Iris pigment epithelial cell (primary cell): ENCODE data around the gene DMD.

ENCODE experiments used
- DNase-seq: peaks from one replicate; pipeline ENCODE4 v3.0.0-alpha.2; 2011; ENCODE audit warnings: low read depth

Gene DMD

DNA sequence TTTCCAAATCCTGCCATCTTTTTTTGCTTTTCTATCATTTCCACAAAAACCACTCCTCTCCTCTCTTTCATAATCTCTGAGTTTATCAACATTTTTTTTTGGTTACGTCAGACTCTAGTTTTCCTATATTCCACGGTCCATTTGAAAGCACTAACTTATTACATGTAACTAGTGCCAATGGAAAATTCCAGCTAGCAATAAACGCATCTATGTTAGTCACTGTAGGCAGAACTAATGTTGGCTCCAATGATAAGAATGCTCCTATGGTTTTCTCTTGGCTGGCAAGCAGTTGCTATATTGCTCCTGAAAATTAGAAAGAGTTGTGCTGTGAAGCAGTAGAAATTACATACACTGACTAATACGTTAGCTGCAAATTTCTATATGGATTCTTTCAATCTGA lies 1504.9 kb downstream of the DMD start:
- DNase-seq: peak; percentile 2

DNA sequence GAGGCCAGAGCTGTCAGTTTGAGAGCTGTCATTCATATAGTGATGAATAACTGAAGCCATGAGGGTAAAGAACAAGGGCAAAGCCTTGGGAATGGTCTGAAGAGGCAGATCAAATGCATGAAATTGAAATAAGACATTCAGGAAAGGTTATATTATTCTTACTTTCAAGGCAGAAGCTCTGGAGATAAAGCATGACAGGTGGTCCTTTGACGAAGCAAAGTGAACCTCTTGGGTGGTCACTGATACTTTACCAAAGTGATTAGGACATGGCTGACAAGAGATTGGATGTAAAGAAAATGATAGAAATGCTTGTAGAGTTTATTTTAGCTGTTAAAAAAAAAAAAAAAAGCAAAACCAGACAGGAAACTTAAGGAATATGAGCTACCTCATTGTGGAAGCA lies 1505.5 kb downstream of the DMD start:
- DNase-seq: no peak

DNA sequence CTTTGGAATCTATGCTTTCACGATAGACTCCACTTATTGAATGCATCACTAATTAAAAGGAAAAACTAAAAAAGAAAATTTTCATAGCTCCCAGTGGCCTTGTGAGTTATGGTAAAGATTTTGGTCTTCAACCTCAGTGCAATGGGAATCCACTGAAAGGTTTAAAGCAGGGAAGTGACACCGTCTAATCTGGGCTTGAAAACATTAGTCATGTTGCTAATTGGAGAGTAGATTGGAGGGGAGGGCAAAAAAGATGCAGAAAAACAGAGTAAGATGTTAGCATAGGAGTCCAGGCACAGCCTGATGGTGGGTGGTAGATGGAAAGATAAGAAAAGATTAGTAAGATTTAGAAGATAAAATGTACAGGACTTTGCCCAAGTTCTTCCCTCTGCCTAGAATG lies 1506.4 kb downstream of the DMD start:
- DNase-seq: no peak

DNA sequence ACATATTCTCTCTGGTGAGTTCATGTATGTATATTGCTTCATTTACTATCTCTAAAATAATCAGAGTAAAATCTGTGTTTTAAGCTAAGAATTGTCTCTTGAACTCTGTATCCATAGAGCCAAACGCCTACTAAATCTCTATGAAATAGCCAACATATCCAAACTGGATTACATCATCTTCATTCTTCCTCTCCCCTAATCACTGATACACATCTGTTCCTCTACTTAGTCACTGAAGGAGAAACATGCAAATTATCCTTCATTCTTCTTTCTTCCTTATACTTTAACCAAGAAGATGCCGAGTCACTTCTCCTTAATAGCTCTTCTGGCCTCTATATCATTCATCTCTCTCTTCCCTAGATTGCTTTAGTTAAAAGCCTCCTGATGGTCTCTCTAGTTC lies 1509.1 kb downstream of the DMD start:
- DNase-seq: no peak

DNA sequence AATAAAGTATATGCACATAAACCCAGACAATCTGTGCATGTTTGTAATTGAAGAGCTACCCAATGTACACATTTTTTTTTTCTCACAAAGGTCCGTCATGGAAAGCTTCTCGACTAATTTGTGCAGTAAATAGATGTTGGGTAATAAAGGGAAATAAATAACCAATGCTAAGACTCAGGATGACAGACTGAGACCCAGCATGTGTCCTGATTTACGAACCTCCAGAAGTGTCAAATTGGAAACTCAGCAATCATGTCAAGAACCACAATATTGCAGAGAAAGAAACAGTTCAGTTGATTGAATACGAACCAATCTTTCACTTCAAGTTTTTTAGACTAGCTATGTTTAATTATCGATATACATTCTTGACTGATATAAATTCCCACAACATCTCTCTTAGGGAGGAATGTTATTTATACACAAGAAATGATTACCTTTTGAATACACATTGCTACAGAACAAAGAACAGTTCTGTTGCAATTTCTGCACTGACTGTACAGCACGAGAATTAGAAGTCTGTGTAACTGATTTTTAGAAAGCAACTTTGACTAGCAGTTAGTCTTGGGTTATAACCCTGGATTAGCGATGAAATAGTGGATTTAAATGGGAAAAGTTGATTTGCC lies 1513.9 kb downstream of the DMD start:
- no peak for DNase-seq

DNA sequence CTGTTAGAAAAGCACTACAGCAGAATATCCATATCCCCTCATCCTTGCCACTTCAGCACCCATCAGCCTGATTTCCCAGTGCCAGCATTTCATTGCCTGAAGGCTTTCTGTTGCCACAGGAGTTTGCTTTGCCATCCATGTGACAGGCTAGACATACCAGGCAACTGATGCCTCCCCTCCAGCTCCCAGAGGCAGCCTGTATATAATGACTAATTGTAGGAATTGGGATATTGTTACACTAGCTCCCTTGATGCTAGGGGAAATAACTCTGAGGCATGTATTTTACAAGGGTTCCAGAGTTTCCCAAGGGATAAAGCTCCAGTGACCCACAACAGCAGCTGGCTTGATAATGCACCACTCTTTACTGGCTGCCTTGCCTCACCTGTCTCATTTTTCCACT lies 1531.5 kb downstream of the DMD start:
- DNase-seq: no peak

DNA sequence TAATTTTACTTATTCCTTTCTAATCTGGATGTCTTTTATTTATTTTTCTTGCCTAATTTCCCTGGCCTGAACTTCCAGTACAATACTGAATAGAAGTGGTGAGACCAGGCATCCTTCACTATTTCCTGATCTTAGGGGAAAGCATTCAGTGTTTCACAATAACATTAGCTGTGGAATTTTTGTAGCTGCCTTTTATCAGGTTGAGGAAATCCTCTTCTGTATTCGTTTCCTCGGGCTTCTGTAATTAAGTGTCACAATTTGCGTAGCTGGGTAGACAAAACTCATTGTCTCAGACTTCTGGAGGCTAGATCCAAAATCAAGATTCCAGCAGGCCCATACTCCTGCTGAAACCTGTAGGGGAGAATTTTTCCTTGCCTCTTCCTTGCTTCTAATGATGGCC lies 1541.1 kb downstream of the DMD start:
- DNase-seq: peak; percentile 27

DNA sequence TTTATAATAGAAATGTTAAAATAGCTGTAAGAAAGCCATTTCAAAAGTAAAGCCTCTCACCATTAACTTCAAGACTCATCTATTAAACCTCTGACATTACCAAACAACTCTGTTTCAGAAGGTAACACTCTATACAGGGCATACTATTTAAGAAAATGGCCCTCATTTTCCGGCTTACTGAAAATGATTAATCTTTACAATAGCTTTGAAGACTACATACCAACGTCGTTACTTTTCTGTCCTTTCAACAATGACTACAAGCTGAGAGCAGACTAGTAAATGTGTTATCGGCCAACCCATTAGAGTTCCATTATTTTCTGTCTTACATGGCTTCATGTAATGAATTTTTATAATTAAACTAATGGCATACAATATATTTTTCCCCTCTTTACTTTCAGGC lies 1545.9 kb downstream of the DMD start:
- DNase-seq: no peak

DNA sequence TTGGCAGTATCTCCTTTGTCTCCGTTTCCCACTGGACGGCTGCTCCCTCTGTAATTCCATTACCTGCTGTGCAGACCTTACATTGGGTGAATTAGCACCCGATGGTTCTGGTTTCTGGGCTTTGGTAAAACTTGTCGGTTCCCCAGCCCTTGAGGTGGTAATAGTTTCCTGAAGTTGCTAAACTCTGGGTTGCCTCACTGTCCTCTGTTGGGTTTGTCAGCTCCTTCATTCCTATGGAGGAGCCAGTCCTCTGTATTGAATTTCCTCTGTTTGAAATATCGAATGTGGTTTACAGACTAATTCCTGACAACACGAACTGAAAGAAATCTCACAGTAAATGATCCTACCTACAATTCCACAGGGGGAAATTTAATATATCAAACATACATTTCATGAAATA lies 1548.2 kb downstream of the DMD start:
- no peak for DNase-seq

DNA sequence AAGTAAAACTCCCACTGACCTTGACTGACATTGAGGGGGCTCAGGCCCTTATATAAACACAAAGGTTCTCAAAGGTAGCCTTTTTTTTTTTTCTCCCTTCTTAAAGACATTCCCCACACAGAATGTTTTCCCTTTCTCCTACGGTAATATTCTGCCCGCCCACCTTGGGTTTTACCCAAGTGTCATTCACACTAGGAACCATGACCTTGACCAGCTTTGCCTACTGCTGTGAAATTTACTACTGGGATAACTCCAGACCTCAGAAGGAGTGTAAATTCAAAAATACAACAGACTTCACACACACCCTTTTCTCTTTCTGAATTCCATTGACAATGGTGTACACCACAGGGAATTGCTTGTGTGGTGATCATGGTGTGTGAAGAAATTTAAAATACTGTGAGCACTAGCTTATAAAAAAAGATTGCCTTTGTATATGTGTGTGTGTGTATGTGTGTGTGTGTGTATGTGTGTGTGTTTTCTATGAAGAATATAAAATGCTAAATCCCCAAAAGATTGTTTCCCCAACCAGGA lies 1550.0 kb downstream of the DMD start:
- no peak for DNase-seq

DNA sequence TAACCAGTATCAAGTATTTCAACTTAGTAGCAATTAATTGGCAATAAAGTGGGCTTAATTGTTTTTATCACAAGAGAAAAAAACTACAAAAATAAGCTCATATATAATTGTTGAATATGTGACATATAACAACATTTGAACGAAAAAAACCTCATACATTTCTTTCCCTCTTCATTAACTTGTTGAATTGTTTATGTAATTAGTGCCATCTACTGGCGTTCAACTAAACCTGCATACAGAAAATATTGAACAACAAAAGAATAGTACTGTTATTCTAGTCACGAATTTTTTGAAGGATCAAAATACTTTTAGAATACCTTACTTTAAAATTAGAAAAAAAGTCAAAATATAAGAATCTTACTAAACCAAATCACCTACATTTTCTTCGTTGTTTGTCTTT lies 1553.0 kb downstream of the DMD start:
- DNase-seq: peak; percentile 41

DNA sequence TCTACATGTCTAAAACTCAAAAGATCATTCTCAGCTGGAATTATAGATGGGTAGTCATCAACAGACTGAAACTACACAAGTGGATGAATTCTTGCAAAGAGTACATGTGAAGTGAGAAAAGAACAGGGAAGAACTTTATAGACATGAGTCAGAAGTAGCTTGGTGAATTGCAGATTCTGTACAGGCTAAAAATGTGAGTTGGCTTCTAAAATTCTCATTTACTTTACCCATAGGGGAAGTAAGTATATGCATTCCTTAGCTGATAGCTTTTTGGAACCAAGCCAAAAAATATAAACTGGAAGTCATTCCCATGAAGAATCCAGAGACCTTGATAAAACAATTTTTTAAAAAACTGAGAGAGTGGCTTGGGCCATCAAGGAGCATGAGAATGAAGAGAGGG lies 1555.3 kb downstream of the DMD start:
- peak; percentile 38 for DNase-seq

DNA sequence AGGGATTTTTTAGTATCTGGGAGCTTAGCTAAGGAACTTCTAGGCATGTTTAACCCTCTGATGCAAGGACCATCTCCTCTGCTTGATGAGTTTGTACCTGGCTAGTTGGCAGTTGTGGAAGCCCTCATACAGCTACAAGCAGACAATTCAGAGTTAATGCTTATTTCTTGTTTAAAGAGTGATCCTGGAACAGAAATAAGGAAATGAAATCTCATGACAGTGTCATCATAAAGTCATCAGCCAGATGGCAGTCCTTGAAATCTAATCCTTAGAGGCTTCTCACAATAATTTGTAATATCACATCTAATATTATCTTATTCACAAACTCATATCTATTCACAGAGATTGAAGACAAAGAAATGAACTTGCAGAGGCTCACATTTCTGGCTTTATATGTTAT lies 1557.9 kb downstream of the DMD start:
- DNase-seq: no peak

DNA sequence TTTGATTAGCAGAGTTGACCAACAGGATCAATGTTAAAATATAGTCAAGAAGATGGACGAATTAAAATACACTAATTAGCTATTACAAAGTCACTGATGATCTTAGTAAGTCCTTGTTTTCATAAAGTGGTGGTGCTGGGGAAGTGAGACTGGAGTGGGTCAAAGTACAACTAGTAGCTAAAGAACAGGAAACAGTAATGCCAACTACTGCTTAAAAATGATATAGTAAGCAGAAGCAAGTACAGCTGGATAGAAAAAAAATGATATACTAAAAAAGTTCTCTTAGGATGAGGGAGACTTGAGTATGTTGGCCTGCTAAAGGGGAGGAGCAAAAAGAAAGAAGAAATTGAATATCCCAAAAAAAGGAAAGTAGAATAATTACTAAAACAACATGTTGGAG lies 1558.7 kb downstream of the DMD start:
- DNase-seq: no peak

DNA sequence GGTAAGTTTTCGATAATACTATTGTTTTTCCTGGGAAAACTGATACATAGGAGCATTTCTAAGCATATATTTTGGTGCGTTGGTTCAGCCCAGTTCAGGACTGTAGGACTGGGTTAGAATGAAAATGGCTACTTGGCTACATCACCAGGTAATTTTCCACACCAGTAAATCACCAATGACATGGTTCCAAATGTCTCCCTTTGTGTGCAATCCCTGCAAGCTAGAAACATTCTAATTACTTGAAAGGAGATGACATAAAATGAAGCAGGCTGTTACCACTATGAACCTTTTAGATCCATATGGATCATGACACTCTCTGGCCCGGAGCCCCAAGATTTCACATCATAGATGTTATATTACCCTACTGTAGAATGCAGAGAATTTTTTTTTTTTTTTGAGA lies 1562.1 kb downstream of the DMD start:
- no peak for DNase-seq

DNA sequence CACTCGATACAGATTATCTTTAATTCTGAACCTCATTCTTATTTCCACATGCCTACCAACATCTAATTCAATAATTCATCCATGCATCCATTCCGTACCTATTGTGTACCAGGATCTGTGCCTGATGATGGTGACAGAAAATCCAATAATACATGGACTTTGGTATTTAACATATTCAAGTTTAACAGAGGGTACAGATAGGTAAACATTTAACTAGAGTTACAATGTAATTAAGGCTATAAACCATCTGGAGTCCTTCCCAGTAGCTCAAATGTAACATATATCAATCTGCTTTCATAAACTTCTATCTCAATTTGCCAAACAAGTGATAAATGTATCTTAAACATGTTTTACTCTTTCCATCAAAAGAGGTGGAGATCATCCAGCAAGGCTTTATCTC lies 1578.0 kb downstream of the DMD start:
- DNase-seq: no peak

DNA sequence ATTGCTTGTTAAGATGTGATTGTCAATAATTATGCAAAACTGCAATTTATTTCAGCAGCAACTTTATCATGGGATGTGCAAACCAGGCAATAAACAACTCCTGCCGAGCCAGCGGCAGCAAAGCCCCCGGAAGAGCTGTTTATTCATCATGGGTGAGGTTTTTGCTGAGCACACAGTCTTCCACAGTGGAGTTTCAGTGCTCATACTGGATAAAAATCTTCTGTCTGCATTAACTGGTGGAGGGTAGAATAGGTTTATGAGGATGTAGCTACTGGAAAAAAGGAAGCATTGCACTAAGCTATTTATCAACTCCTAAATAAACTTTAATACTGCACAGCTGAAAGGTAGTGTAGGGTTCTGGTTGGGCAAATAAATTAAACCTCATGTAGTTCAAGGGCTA lies 1582.2 kb downstream of the DMD start:
- no peak for DNase-seq

DNA sequence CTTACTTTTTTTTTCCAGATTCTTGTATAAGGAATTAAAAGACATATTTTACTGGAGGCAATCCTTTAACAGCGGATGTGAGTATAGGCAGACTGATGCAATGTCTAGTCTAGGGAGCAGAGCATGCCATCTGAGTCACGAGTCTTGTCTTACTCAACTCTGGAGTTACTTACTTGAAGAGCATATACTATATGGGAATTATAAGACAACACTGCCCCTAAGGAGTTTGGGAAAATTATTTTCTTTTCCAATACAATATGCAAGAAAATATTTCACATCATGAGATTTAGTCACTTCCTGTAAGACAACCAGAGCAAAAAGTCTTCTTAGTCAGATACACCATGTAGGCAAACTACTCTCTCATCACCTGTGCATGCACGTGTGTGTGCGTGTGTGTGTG lies 1602.2 kb downstream of the DMD start:
- DNase-seq: peak; percentile 93

DNA sequence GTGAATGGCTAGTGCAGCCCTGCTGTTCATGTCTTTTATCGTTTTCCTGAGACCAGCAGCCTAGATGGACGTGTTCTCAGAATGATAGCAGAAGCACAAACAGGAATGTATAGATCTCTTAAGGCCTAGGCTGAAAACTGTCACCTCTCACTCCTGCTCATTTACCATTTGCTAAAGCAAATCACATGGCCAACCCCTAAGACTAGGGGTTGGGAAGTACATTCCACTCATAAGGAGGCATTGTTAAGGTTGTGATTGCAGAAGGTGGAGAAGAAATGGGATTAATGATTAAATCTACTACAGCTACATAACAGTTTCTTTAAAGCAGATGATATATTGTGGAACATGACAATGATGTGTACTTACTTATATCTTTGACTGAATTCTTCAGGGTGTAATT lies 1602.7 kb downstream of the DMD start:
- peak; percentile 3 for DNase-seq

DNA sequence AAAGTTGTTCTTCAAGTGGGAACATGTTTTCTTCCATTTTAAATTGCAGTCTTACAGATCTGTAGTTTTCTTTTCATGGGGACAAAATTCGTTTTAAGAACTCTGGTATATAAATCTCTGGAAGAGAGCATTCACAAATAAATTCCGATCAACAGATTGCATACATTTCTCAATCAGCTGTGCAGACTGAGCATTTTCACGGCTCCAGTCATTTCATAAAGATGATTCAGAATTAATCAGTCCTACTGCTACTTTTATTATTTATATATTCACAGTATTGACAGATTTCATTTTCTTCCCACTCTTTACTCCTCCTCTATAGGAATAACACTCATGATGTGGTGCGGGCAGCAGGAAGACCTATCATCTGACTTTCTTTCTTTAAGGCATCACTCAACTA lies 1604.6 kb downstream of the DMD start:
- DNase-seq: peak; percentile 12

DNA sequence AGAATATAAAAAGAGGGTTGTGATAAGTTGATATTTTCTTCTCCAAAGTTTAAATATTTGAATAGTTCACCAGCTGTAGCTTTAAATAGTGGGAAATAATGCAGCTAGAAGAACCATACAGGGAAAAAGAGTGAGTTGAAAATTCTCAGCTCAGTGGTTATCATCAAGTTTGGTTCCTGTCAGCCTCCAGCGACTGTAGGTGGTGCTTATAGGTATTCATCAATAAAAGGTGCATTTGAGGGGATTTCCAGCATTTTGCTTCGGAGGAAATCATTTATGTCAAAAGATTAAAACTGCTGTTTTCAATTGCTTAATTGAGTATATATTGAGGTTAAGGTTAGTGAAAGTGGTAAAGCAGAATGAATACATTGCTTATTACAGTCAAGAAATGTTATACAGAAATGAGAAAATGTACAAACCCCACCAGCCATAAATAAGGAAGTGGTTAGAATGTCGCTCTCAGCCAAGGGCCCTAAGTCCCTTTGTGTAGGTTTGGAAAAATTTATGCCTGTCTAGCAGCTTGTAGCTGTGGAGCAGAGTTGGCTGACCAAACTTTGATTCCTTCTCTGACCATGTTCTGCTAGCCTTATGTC lies 1606.6 kb downstream of the DMD start:
- DNase-seq: no peak

DNA sequence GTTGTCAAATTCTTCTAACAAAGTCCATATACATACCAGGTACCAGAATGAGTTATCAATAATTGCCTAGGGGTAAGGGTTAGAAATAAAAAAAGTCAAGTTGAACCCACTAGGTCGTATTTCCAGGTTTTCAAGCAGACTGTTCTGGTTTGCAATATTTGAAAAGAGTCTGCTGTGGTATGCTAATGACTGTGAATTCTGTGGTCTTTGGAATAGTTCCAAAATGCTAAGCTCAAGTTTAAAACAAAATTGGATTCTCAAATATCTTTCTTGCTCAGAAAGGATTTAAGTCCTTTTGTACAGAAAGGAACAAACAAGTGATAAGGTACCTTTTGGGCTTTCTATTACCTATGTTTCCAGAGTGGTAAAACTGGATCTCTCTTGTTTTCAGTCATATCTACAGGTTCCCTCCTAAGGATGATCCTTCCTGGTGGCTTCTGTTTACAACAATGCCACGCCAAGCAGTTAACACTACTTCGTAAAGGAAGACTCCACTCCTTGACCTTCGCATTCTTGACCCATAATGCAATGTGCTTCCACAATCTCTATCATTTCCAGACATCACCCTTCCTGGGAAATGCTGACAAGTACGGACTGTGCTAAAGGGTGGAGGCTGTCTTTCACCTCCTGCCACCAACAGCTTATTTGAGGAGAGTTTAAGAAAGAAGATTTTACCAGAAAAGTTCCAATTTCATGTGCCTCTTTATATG lies 1607.8 kb downstream of the DMD start:
- DNase-seq: peak; percentile 75

DNA sequence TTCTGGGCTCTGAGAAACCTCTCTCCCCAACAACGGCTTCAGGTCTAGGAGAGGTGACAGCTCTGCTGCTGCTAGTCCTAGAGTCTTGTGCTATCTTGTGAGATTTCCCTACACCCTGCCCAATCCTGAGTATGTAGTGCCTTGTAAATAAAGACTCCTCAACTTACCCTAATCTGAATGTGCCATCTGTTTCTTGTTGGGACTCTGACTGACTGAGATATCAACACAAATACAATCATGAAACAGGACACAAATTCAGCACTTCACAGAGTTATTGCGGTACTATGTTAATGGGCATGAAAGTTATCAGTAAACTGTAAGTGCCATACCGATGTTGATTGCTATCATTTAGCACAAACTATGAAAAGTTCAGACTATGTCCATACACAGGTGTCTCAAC lies 1610.5 kb downstream of the DMD start:
- DNase-seq: no peak

DNA sequence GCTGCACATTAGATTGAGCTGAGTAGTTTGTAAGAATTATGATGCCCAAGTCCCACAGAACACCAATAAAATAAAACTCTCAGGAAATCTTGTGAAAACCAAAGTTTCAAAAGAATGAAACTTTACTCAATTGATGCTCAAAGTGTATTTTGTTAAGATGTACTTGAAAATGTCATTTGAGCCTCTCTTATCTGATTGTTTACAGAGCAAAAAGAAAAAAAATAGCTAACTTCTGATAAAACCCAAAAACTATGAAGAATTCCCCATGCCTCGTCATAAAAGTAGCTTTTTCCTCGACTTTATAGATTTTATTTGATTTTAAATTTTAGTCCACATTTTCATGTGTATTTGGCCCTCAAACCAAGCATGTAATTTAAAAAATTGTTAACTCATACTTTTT lies 1618.0 kb downstream of the DMD start:
- DNase-seq: peak; percentile 21
